ENCODE measurements around the gene CASP6.
"Not testable (repeated sequence)": the region's sequence is repeated elsewhere in the genome, so short reads cannot be mapped to it uniquely, and the experiment has no call there.

Gene CASP6

DNA sequence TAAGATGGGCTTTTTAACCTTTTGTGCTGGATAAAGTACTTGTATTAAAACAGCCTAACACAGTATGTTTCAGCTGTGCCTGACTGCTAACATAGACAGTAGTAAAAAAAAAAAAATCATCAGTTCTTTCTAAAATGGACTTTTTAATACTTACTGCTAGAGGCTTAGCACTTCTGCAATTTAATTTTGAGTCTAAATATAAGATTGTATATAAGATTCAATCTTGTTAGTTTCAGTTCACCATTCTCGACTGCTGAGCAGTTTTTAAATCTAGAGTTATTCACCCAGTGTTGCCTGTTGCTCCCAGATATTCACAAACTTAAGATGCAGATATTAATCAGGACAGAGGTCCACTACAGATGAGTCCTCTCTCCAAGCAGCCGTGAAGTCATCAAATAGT is 19.9 kb upstream of the CASP6 start:
- DNase-seq = no peak
- in situ Hi-C loops (cut with HindIII; ENCODE audit: low pct_ligation_motif_present, low pct_unique_long_range_greater_than_20kb, low sequenced_read_pairs) = no loop called here

DNA sequence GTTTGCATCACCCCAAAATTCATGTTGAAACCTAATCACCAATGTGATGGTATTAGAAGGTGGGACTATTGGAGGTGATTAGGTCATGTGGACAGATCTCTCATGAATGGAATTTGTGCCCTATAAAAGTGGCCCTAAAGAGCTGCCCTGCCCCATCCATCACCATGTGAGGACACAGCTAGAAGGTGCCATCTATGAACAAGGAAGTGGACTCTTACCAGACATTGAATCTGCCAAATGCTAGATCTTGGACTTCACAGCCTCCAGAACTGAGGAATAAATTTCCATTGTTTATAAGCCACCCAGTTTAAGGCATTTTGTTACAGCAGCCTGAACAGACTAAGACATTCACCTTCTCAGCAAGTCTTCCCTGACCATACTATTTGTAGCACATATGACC is 19.1 kb upstream of the CASP6 start:
- DNase-seq = no peak
- in situ Hi-C loops (cut with HindIII; ENCODE audit: low pct_ligation_motif_present, low pct_unique_long_range_greater_than_20kb, low sequenced_read_pairs) = no loop called here

DNA sequence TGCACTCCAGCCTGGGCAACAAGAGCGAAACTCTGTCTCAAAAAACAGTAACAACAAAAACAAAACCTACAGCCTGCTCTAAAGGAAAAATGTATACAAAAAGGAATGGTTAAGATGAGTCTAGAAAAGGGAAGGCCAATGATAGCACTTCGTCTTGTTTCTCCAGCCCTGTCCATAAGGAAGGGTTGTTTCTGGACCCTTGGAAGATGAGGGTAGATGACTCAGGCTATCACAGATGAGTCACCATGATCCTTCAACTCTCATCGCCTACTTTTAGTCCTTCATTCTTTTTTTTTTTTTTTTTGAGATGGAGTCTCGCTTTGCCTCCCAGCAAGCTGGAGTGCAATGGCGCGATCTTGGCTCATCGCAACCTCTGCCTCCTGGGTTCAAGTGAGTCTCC is 17.8 kb upstream of the CASP6 start:
- DNase-seq = no peak
- in situ Hi-C loops (cut with HindIII; ENCODE audit: low pct_ligation_motif_present, low pct_unique_long_range_greater_than_20kb, low sequenced_read_pairs) = no loop called here

DNA sequence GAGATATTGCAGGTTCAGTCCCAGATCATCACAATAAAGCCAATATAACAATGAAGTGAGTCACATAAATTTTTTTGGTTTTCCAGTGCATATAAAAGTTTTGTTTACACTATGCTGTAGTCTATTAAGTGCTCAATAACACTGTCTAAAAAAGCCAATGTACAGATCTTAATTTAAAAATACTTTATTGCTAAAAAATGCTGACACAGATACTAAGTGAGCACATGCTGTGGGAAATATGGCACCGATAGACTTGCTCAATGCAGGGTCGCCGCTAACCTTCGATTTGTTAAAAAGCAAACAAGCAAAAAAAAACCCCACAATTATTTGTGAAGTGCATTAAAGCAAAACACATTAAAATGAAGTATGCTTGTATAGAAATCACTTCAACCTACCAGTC is 16.4 kb upstream of the CASP6 start:
- DNase-seq = no peak
- in situ Hi-C loops (cut with HindIII; ENCODE audit: low pct_ligation_motif_present, low pct_unique_long_range_greater_than_20kb, low sequenced_read_pairs) = no loop called here

DNA sequence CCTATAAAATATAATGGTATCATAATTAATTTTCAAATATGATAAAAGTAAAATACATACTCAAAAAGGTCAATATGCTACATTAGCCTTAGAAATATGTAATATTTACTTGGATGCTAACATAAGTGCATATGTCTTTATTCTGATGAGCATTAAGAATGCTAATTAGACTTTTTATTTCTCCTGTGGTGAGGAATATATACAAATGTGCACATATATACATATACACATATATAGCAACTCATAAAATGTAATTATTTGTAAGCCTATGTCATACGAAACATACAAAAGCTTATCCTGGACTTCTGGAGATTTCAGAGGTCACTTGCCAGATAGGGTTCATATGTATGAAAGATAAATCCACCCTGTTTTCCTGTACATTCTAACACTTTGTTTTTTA is 15.5 kb upstream of the CASP6 start:
- in situ Hi-C loops (cut with HindIII; ENCODE audit: low pct_ligation_motif_present, low pct_unique_long_range_greater_than_20kb, low sequenced_read_pairs) = no loop called here
- no peak for DNase-seq

DNA sequence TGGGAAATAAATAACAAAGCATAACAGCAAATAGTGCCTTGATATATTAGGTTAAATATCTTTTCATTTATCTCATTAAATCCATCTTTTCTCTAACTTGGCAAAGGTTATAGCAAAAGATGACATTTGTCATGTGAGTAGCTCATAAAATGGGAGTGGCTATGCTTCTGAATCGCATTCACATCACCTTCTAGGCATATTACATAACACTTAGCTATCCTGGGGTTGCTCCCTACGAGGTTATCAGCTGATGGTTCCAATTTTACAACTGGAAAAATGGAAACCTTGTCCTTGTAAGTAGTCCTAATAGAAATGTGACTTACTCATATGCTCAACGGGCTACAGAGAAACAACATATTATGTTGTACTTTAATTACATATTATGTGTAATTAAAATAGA is 10.3 kb upstream of the CASP6 start:
- in situ Hi-C loops (cut with HindIII; ENCODE audit: low pct_ligation_motif_present, low pct_unique_long_range_greater_than_20kb, low sequenced_read_pairs) = no loop called here
- DNase-seq = no peak

DNA sequence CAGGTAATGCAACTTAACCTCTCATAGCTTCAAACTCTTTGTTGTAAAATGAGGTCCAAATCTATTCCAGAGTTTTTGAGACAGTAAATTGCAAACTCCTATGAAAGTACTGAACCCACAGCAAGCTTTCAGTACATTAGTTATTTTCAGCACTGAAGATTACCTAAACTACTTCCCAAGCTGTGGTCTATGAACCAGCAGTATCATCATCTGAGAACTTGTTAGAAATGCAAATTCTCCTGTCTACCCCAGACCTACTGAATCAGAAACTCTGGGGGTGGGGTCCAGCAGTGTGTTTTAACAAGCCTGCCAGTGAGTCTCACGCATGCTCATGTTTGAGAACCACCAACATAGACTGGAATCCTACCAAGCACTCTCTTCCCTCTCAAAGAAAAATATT is 5.7 kb upstream of the CASP6 start:
- no peak for DNase-seq
- in situ Hi-C loops (cut with HindIII; ENCODE audit: low pct_ligation_motif_present, low pct_unique_long_range_greater_than_20kb, low sequenced_read_pairs) = no loop called here

DNA sequence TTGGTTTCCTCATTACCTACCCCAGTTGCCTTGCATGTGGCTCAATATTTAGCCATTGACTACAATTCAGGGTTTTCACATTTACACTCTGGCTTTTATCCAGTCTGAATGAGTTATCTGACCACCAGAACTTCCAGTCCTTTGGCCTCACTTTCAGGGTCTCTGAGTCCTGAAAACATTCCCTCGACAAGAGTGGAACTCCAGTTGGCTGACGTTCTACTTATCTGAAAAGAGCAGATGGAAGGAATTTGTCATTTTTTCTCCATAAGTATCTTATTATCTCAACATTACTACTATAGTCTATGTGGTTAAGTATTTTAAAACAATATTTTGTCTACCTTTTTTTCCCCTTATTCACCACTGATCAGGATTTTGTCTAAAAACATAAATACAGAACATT is 5.2 kb upstream of the CASP6 start:
- DNase-seq = no peak
- in situ Hi-C loops (cut with HindIII; ENCODE audit: low pct_ligation_motif_present, low pct_unique_long_range_greater_than_20kb, low sequenced_read_pairs) = no loop called here

DNA sequence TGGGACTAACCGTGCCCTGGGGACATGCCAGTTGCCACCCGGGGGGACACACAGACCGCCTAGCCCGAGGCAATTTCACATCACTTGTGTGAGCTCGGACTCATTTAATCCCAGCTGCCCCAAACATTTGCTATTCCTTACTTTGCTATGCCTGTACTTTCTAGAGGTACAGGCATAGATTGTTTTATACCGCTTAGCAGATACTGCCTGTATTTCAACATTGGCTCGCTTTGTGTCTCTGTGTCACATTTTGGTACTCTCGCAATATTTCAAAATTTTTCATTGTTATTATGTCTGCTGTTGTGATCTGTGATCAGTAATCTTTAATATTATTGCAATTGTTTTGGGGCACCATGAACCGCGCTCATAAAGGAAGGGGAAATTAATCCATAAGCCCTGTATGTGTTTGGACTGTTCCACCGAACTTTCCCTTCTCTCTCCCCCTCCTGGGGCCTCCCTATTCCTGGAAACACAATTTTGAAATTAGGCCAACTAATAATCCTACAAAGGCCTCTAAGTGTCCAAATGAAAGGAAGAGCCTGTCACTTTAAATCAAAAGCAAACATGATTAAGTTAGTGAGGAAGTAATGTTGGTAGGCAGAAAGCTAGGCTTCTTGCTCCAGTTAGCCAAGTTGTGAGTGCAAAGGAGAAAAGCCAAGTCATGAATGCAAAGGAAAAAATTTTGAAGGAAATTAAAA is 568 bp upstream of the CASP6 start:
- in situ Hi-C loops (cut with HindIII; ENCODE audit: low pct_ligation_motif_present, low pct_unique_long_range_greater_than_20kb, low sequenced_read_pairs) = no loop called here
- DNase-seq = no peak

DNA sequence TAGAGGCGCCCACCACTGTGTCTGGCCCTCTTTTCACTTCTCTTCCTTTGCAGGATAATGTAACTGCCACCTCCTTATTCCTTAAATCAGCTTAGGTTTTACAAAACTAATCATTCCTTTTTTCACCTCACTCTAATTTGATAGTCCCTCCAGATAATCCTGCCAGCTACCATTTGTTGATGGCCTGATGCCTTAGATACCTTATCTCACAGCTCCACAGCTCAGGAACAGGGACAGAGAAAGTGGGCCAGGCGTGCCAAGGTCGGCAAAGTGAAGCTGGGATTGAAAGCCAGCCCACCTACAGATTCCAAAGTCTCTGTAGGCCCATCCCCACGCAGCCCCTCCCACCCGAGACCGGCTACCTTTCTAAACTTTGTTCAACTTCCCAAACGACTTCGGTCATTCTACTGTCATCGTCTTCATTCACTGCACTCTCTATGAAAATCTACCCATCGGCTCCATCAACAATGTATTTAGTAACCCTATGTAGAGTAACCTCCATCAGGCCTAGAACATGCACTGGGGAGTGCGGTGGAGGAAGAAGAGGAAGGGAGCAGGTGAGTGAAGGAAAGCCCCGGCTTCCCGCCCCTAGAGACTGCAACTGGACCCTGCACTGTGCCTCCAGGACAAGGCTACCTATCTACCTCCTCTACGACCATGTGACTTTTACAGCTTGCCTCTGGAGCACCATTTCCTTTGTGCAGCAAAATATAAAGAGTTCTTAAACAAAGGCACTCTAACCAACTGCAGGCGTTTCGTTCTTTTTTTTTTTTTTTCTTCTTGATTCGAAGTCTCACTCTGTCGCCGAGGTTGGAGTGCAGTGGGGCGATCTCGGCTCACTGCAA is 1.5 kb downstream of the CASP6 start:
- in situ Hi-C loops (cut with HindIII; ENCODE audit: low pct_ligation_motif_present, low pct_unique_long_range_greater_than_20kb, low sequenced_read_pairs) = no loop called here

DNA sequence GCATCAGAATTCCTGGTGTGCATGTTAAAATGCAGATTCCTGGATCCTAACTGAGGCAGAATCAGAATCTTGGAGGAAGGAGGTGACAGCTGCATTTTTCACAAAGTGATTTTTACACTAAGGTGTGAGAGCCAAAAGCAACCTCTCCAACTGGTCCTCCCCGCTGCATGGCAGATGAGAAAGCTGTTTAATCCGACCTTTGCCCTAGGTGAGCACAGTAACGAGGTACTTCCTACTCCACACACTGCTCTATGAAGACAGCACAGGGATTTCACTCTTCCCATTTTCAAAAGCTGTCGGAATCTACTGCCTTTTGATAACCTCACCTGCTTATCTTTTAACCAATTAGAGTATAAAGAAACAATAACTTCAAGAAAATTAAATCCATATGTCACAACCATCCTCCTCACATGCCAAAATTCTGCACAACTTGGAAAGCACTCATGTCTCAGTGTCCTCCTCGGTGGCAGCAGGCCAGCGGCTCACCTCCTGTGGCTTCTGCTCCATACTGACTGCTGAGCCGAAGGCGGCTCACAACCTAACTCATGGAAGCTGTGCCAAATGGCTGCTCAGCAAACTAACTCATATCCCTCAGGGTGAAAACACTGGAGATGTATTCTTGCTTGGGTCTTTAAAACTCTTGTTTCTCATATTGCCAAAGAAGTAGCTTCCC is 3.6 kb downstream of the CASP6 start:
- in situ Hi-C loops (cut with HindIII; ENCODE audit: low pct_ligation_motif_present, low pct_unique_long_range_greater_than_20kb, low sequenced_read_pairs) = no loop called here
- DNase-seq = no peak

More for the DNA sequence above, 1.5 kb downstream of the CASP6 start:
- DNase-seq = peak; percentile 1

DNA sequence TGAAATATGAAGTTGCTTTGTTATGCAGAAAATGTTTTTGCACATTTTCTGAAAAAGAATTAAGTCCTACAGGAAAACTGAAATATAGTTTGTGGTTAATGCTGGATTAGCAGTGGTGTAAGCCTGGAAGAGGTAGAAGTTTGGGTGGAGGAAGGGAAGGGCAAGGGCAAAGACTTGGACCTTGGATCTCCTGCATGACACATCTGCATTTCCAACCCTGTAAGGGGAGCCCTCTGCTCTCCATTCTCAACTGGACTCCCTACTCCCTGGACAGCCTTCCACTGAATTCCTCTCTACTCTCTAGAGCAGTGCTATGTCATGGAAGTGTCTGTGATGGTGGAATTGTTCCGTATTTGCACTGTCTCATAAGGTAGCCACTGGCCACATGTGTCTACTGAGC is 4.6 kb downstream of the CASP6 start:
- in situ Hi-C loops (cut with HindIII; ENCODE audit: low pct_ligation_motif_present, low pct_unique_long_range_greater_than_20kb, low sequenced_read_pairs) = no loop called here
- no peak for DNase-seq

DNA sequence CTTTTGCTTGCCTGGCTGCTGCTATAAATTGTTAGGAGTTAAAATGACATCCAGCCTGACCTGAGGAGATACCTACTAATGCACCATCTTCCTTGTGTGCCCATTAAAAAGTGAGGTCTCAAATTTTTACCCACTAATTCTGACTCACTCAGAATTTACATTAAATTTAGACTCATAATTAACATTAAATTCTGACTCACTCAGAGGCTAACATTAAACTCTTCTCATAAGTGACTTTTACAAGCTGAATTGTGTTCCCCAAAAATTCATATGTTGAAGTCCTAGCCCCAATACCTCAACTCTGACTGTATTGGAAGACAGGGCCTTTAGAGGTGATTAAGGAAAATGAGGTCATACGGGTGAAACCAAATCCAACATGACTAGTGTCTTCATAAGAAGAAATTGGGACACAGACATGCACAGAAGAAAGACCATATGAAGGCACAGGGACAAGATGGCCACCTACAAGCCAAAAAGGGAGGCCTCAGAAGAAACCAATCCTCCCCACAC is 11.8 kb downstream of the CASP6 start:
- DNase-seq = no peak
- in situ Hi-C loops (cut with HindIII; ENCODE audit: low pct_ligation_motif_present, low pct_unique_long_range_greater_than_20kb, low sequenced_read_pairs) = no loop called here

DNA sequence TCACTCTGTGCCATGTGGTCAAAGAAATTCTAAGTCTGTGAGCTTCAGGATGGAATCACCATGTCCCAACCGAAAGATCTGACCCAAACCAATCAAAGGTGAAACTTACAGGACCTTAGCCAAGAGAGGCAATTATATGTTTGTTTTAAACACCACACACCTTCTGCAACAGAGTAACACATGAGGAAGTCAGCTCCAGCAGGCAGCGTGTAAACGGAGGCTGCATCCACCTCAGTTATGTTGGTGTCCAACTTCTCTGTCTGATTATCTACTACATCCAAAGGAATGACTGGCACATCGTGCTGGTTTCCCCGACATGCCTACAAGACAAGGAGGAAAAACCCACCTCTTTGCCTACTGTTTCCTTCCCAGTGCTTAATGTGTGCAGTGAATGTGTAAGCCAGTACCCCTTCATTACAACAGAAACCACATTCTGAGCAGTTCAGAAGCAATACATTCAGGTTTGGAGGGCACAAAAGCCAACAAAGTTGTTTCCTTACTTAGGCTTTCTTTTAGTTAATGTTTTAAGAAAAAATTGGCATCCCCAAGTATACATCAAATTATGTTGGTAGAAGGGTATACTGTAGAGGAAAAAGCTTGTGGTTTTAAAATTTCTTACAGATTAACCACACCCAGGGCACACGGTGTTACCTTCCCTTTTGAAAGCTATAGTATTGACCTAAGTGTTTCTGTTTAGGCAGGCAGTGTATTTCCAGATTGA is 12.4 kb downstream of the CASP6 start:
- DNase-seq = no peak
- in situ Hi-C loops (cut with HindIII; ENCODE audit: low pct_ligation_motif_present, low pct_unique_long_range_greater_than_20kb, low sequenced_read_pairs) = no loop called here

DNA sequence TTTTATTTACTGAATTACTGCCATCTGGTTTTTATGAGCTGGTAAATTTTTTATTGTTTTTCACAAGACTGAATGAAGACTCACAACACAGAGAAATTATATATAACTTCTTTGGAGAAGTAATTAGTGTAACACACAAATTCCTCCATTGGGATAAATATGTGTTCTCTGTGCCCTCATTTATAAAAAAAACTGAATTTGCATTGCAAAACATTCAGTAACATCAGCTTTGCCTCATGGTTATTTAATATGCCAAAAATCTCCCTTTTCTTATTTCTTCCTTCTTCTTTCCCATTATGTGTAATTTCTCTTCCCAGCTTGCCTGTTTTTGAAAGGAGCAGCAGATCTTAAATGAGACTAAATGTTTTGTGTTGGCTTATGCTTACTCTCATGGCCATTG is 18.5 kb downstream of the CASP6 start:
- in situ Hi-C loops (cut with HindIII; ENCODE audit: low pct_ligation_motif_present, low pct_unique_long_range_greater_than_20kb, low sequenced_read_pairs) = no loop called here
- DNase-seq = no peak

DNA sequence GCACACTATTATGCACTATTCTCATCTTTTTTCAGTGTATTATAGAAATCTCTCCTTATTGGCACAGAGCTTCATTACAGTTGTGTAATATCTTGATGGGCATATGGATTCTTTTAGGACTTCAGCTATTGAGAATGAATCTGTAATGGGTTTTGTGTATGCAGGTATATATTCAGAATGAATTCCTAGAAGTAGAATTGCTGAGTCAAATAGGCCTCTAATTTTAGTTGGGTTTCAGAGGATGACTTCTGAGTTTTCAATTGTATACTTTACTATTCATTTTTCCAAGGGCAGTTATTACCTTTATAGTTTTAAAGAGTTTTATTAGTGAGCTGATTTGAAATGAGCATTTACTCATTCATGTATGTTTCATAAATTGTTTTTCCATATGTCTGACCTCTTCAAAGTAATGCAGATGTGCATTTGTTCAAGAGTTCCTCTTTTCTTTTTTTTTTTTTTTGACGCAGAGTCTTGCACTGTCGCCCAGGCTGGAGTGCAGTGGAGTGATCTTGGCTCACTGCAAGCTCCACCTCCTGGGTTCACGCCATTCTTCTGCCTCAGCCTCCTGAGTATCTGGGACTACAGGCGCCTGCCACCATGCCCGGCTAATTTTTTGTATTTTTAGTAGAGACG is 19.5 kb downstream of the CASP6 start:
- in situ Hi-C loops (cut with HindIII; ENCODE audit: low pct_ligation_motif_present, low pct_unique_long_range_greater_than_20kb, low sequenced_read_pairs) = no loop called here
- DNase-seq = no peak

DNA sequence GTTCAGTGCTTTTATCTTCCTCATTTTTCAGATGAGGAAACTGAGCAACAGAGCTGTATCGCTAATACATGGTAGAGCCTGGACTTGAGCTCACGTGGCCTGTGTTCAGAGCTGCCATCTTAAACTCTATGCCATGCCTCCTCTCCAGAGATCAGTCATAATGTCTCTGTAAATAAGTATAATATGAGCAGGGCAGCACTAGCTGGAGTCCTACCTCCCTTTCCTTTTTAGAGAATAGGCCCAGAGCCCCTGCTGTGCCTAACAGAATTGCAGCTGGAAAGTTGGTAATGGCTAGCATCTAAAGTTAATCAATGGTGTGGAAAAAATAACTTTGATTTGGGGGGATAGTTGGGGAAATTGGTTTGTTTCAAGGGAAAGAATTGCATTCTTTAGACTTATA is 20.4 kb downstream of the CASP6 start:
- DNase-seq = no peak

DNA sequence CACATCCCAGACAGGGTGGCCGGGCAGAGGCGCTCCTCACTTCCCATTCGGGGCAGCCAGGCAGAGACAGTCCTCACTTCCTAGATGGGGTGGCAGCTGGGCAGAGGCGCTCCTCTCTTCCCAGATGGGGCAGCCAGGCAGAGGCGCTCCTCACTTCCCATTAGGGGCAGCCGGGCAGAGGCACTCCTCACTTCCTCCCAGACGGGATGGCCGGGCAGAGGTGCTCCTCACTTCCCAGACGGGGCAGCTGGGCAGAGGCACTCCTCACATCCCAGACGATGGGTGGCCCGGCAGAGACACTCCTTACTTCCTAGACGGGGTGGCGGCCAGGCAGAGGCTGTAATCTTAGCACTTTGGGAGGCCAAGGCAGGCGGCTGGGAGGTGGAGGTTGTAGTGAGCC is 24.3 kb downstream of the CASP6 start:
- in situ Hi-C loops (cut with HindIII; ENCODE audit: low pct_ligation_motif_present, low pct_unique_long_range_greater_than_20kb, low sequenced_read_pairs); DNase-seq: not testable (repeated sequence)

More for the DNA sequence above, 20.4 kb downstream of the CASP6 start:
- in situ Hi-C loops (cut with HindIII; ENCODE audit: low pct_ligation_motif_present, low pct_unique_long_range_greater_than_20kb, low sequenced_read_pairs) = no loop called here
